ENCODE data around the gene RIPPLY3.
"Not testable (repeated sequence)": the region's sequence is repeated elsewhere in the genome, so short reads cannot be mapped to it uniquely, and the experiment has no call there.

Gene RIPPLY3

GRCh38 chr21:37032293-37032692 lies 25.8 kb downstream of the RIPPLY3 start:
- TF ChIP-seq CTCF (IDR thresholded peaks at IDR 0.05): no peak
- no peak overlapping the region for H3K27ac ChIP-seq
- no peak overlapping the region for H3K4me2 ChIP-seq (ENCODE audit: low read length)
- H3K4me3 ChIP-seq (ENCODE audit: low read depth, low read length): no peak overlapping the region
- H3K4me1 ChIP-seq: no peaks in the 10 kb centered on the region
- H3K36me3 ChIP-seq (ENCODE audit: control insufficient read depth, insufficient read depth, low read length): no peaks in the 10 kb centered on the region
- no peak overlapping the region for H2AFZ ChIP-seq
- no peak overlapping the region for H3K9ac ChIP-seq
- no peaks in the 10 kb centered on the region for H3K79me2 ChIP-seq
- H3K27me3 ChIP-seq (ENCODE audit: control insufficient read depth, insufficient read depth, low read length): no peaks in the 10 kb centered on the region
- H3K9me3 ChIP-seq (ENCODE audit: control insufficient read depth, low read length): no peaks in the 10 kb centered on the region

- no peaks in the 10 kb centered on the region for H3K79me2 ChIP-seq
Observed at GRCh38 chr21:37032877-37033471, 26.5 kb downstream of the RIPPLY3 start.

GRCh38 chr21:37034394-37034793 lies 27.9 kb downstream of the RIPPLY3 start:
- not testable (repeated sequence) for H3K9me3 ChIP-seq (ENCODE audit: control insufficient read depth, low read length); H3K36me3 ChIP-seq (ENCODE audit: control insufficient read depth, insufficient read depth, low read length); H3K4me1 ChIP-seq; H3K27ac ChIP-seq; H3K4me3 ChIP-seq (ENCODE audit: low read depth, low read length); H3K4me2 ChIP-seq (ENCODE audit: low read length); H2AFZ ChIP-seq; H3K79me2 ChIP-seq; H3K27me3 ChIP-seq (ENCODE audit: control insufficient read depth, insufficient read depth, low read length); H3K9ac ChIP-seq

More at GRCh38 chr21:37032877-37033471, 26.5 kb downstream of the RIPPLY3 start:
- no peak for TF ChIP-seq CTCF (IDR thresholded peaks at IDR 0.05)
- Histone ChIP-seq H3K4me1 (no peaks in the 10 kb centered on the region), H3K4me3 (ENCODE audit: low read depth, low read length) (no peak overlapping the region), H2AFZ (no peak overlapping the region), H3K27me3 (ENCODE audit: control insufficient read depth, insufficient read depth, low read length) (no peaks in the 10 kb centered on the region), H3K36me3 (ENCODE audit: control insufficient read depth, insufficient read depth, low read length) (no peaks in the 10 kb centered on the region), H3K4me2 (ENCODE audit: low read length) (no peak overlapping the region), H3K9ac (no peak overlapping the region), H3K27ac (no peak overlapping the region), H3K9me3 (ENCODE audit: control insufficient read depth, low read length) (no peaks in the 10 kb centered on the region)

GRCh38 chr21:37036177-37036576 lies 29.7 kb downstream of the RIPPLY3 start:
- no peak overlapping the region for H3K4me2 ChIP-seq (ENCODE audit: low read length)
- no peaks in the 10 kb centered on the region for H3K4me1 ChIP-seq
- H3K4me3 ChIP-seq (ENCODE audit: low read depth, low read length): no peak overlapping the region
- no peak overlapping the region for H2AFZ ChIP-seq
- no peak for TF ChIP-seq CTCF (IDR thresholded peaks at IDR 0.05)
- no peaks in the 10 kb centered on the region for H3K36me3 ChIP-seq (ENCODE audit: control insufficient read depth, insufficient read depth, low read length)
- no peak overlapping the region for H3K9ac ChIP-seq
- H3K79me2 ChIP-seq: no peaks in the 10 kb centered on the region
- no peaks in the 10 kb centered on the region for H3K27me3 ChIP-seq (ENCODE audit: control insufficient read depth, insufficient read depth, low read length)
- no peaks in the 10 kb centered on the region for H3K9me3 ChIP-seq (ENCODE audit: control insufficient read depth, low read length)
- no peak overlapping the region for H3K27ac ChIP-seq

DNA sequence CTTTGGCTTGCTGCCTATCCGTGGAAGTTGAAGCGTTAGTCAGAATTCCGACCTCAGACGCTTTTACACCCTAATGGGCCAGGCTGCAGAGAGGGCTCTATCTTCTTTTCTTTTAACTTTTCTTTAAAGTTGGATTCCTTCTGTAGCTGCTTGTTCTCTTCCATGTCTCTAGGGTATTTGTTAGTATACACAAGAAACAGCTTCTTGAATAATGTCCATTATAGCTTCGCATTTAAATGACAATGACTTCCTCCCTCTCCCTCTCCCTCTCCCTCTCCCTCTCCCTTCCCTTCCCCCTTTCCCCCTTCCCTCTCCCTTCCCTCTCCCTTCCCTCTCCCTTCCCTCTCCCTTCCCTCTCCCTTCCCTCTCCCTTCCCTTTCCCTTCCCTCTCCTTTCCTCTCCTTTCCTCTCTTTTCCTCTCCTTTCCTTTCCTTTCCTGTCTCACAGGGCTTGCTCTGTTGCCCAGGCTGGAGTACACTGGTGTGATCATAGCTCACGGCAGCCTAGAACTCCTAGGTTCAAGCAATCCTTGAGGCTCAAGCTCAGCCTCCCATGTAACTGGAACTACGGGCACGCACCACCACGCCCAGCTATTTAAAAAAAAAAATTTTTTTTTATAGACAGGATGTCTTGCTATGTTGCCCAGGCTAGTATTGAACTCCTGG lies 33.0 kb downstream of the RIPPLY3 start:
- no peak for TF ChIP-seq CTCF (IDR thresholded peaks at IDR 0.05)
- Histone ChIP-seq H3K27me3 (ENCODE audit: control insufficient read depth, insufficient read depth, low read length) (no peaks in the 10 kb centered on the region), H3K27ac (no peak overlapping the region), H3K36me3 (ENCODE audit: control insufficient read depth, insufficient read depth, low read length) (no peaks in the 10 kb centered on the region), H3K9ac (no peak overlapping the region), H2AFZ (no peak overlapping the region), H3K9me3 (ENCODE audit: control insufficient read depth, low read length) (no peaks in the 10 kb centered on the region), H3K4me1 (no peaks in the 10 kb centered on the region), H3K4me3 (ENCODE audit: low read depth, low read length) (no peak overlapping the region), H3K79me2 (no peaks in the 10 kb centered on the region), H3K4me2 (ENCODE audit: low read length) (no peak overlapping the region)
